GM23338 (cell line): Measurements from ENCODE around the gene TMEM163. TPM values are rescaled to one million over a fixed set of nuclear protein-coding genes. Genes with fewer than 3 reads are reported as not detected.

Experiments used
- polyA plus RNA-seq: library from polyadenylated mRNA; unstranded; fragments of >200 nt; fragmentation: Nextera tagmentation; extraction: Ambion mirVana; gene quantifications from 2 replicates; pipeline ENCODE4 v1.2.1, GENCODE V29; 2016
- total RNA-seq: library from RNA; depleted of rRNA; stranded (reverse); fragments of >200 nt; shearing (Covaris generic); gene quantifications from 2 replicates; pipeline ENCODE4 v1.2.3, GENCODE V29; 2014; rRNA removed

The TMEM163 gene
- total and polyA plus RNA-seq, 2 experiments from 2014 or later = 1.1 to 1.8 TPM

Other genes with a start within 250 kb of the TMEM163 start
- not detected in 2 replicates for gene ACMSD, start 119.6 kb upstream of the TMEM163 start, total RNA-seq
- 0.11 and 0.24 TPM in 2 replicates for gene ACMSD, start 119.6 kb upstream of the TMEM163 start, polyA plus RNA-seq
- gene CCNT2, start 199.8 kb upstream of the TMEM163 start, total RNA-seq = 46.5 and 48.1 TPM in 2 replicates
- 16.2 and 22.5 TPM in 2 replicates for gene CCNT2, start 199.8 kb upstream of the TMEM163 start, polyA plus RNA-seq